H1 (cell line): Measurements from ENCODE around the gene WSCD2. TPM values are rescaled to one million over a fixed set of nuclear protein-coding genes. Genes with fewer than 3 reads are reported as not detected.

Experiments used
- CTCF ChIA-PET: fragments of 300-600 bp; sonication (Branson Sonifier 250); formaldehyde crosslinking; loops from one replicate; lab custom pipeline; 2021; ENCODE audit not compliant: partially characterized antibody; lab: Charles Lee
- POLR2A ChIA-PET: fragments of 300-600 bp; sonication (Branson Sonifier 250); formaldehyde crosslinking; loops from one replicate; lab custom pipeline; 2021; ENCODE audit warnings: inconsistent platforms; ENCODE audit not compliant: partially characterized antibody; lab: Charles Lee
- DNase-seq, 2 experiments: peaks; one replicate each; pipeline versions ENCODE4 v3.0.0 to v3.0.0-alpha.2; 2010 to 2022; ENCODE audit warnings: low spot score in 2 of 2, low read depth in 1 of 2, mixed read lengths in 1 of 2
- FAIRE-seq: peaks from 2 replicates; lab custom pipeline; 2011; peaks lifted over from hg19 to GRCh38; lab: Jason Lieb, UNC
- H2AFZ ChIP-seq: 2 replicates; pipeline ENCODE4 v1.8.1; 2012; ENCODE audit warnings: low read length, inconsistent platforms
- H2AK5ac ChIP-seq: 2 replicates; pipeline ENCODE4 v1.6.1; 2013; ENCODE audit warnings: low read depth, low read length
- H2BK120ac ChIP-seq: replicated peaks from 2 replicates; pipeline ENCODE3; 2013; ENCODE audit warnings: low read depth, low read length, inconsistent platforms
- H2BK12ac ChIP-seq: 2 replicates; pipeline ENCODE4 v1.6.1; 2013; ENCODE audit warnings: low read depth, low read length
- H2BK15ac ChIP-seq: 2 replicates; pipeline ENCODE4 v1.6.1; 2013; ENCODE audit warnings: low read length
- H2BK20ac ChIP-seq: 2 replicates; pipeline ENCODE4 v1.6.1; 2013; ENCODE audit warnings: low read length
- H2BK5ac ChIP-seq: 2 replicates; pipeline ENCODE4 v1.6.1; 2013; ENCODE audit warnings: low read depth, low read length
- H3K14ac ChIP-seq: 2 replicates; pipeline ENCODE4 v1.6.1; 2013; ENCODE audit warnings: inconsistent platforms; ENCODE audit not compliant: insufficient read length
- H3K18ac ChIP-seq: 2 replicates; pipeline ENCODE4 v1.6.1; 2013; ENCODE audit warnings: low read length; ENCODE audit errors: extremely low read depth
- H3K23ac ChIP-seq: 2 replicates; pipeline ENCODE4 v1.6.1; 2013; ENCODE audit warnings: inconsistent platforms; ENCODE audit not compliant: insufficient read length
- H3K23me2 ChIP-seq: 2 replicates; pipeline ENCODE4 v1.6.1; 2013; ENCODE audit warnings: low read depth, low read length
- H3K27ac ChIP-seq: 2 replicates; pipeline ENCODE4 v1.6.1; 2011; ENCODE audit warnings: low read depth, low read length, inconsistent platforms
- H3K27me3 ChIP-seq, 4 experiments: replicated peaks in 1 of 4; 1 replicate in 1 of 4; 2 replicates in 3 of 4; pipeline versions ENCODE4 v1.6.1 to v1.8.1; 2011 to 2013; ENCODE audit warnings: low read length in 3 of 4, mild to moderate bottlenecking in 3 of 4, inconsistent platforms in 2 of 4, mixed read lengths in 2 of 4, moderate library complexity in 1 of 4; ENCODE audit not compliant: control insufficient read depth in 3 of 4, insufficient read depth in 3 of 4; ENCODE audit errors: extremely low read depth in 1 of 4
- H3K36me3 ChIP-seq, 4 experiments: 2 replicates each; pipeline versions ENCODE4 v1.6.1 to v1.8.1; 2011 to 2013; ENCODE audit warnings: mild to moderate bottlenecking in 4 of 4, low read length in 3 of 4, moderate library complexity in 2 of 4, control low read depth in 1 of 4, inconsistent platforms in 1 of 4; ENCODE audit not compliant: insufficient read depth in 4 of 4, control insufficient read depth in 2 of 4
- H3K4ac ChIP-seq: replicated peaks from 2 replicates; pipeline ENCODE3; 2013; ENCODE audit warnings: low read length, low read depth, mixed read lengths, inconsistent platforms; ENCODE audit not compliant: insufficient read length
- H3K4me1 ChIP-seq, 4 experiments: replicated peaks in 1 of 4; 1 replicate in 1 of 4; 2 replicates in 3 of 4; pipeline versions ENCODE4 v1.6.1 to v1.8.1; 2011 to 2013; ENCODE audit warnings: low read length in 3 of 4, inconsistent platforms in 2 of 4, mixed read lengths in 1 of 4; ENCODE audit not compliant: insufficient read depth in 4 of 4, control insufficient read depth in 3 of 4
- H3K4me2 ChIP-seq, 2 experiments: 2 replicates each; pipeline versions ENCODE4 v1.6.1 to v1.8.1; 2011 to 2013; ENCODE audit warnings: low read depth in 2 of 2, low read length in 2 of 2, control low read depth in 1 of 2, inconsistent platforms in 1 of 2, mild to moderate bottlenecking in 1 of 2; ENCODE audit not compliant: insufficient read depth in 1 of 2
- H3K4me3 ChIP-seq, 4 experiments: fragments of 200-600, 300-600 bp in 1 of 4; sonication (generic), shearing (Covaris generic), sonication (Bioruptor Twin) in 1 of 4; 2 replicates each; pipeline versions ENCODE4 v1.5.1 to v1.8.1; 2011 to 2016; ENCODE audit warnings: low read length in 4 of 4, low read depth in 3 of 4, control low read depth in 2 of 4, inconsistent platforms in 2 of 4, mild to moderate bottlenecking in 2 of 4, mixed read lengths in 1 of 4, moderate library complexity in 1 of 4; ENCODE audit not compliant: insufficient read depth in 2 of 4; ENCODE audit errors: extremely low read depth in 1 of 4
- H3K56ac ChIP-seq: replicated peaks from 2 replicates; pipeline ENCODE3; 2013; ENCODE audit warnings: low read depth, mild to moderate bottlenecking, mixed read lengths, low read length, inconsistent platforms; ENCODE audit not compliant: insufficient read length
- H3K79me1 ChIP-seq: 2 replicates; pipeline ENCODE4 v1.6.1; 2013; ENCODE audit warnings: low read depth, low read length, control low read depth
- H3K79me2 ChIP-seq, 2 experiments: 2 replicates each; pipeline versions ENCODE4 v1.6.1 to v1.8.1; 2012 to 2013; ENCODE audit warnings: low read length in 2 of 2, mild to moderate bottlenecking in 2 of 2, inconsistent platforms in 1 of 2; ENCODE audit not compliant: insufficient read depth in 2 of 2, control insufficient read depth in 1 of 2
- H3K9ac ChIP-seq, 4 experiments: replicated peaks in 1 of 4; 1 replicate in 1 of 4; 2 replicates in 3 of 4; pipeline versions ENCODE4 v1.6.1 to v1.8.1; 2011 to 2013; ENCODE audit warnings: low read depth in 3 of 4, low read length in 3 of 4, control low read depth in 2 of 4, mild to moderate bottlenecking in 2 of 4, moderate library complexity in 2 of 4, inconsistent platforms in 1 of 4; ENCODE audit errors: extremely low read depth in 1 of 4
- H3K9me3 ChIP-seq, 2 experiments: 2 replicates each; pipeline versions ENCODE4 v1.6.1 to v1.8.1; 2012 to 2013; ENCODE audit warnings: mild to moderate bottlenecking in 2 of 2, moderate library complexity in 2 of 2, control low read depth in 1 of 2, inconsistent platforms in 1 of 2, low read depth in 1 of 2, low read length in 1 of 2, mixed read lengths in 1 of 2; ENCODE audit not compliant: insufficient read depth in 2 of 2
- H4K20me1 ChIP-seq, 2 experiments: replicated peaks in 1 of 2; 2 replicates each; pipeline versions ENCODE3 to v1.8.1; 2011 to 2013; ENCODE audit warnings: inconsistent platforms in 2 of 2, low read length in 2 of 2, mild to moderate bottlenecking in 1 of 2; ENCODE audit not compliant: insufficient read depth in 2 of 2, control insufficient read depth in 1 of 2
- H4K5ac ChIP-seq: 2 replicates; pipeline ENCODE4 v1.6.1; 2013; ENCODE audit warnings: low read length, low read depth, mixed read lengths, inconsistent platforms; ENCODE audit not compliant: insufficient read length
- H4K8ac ChIP-seq: 2 replicates; pipeline ENCODE4 v1.8.0; 2013; ENCODE audit warnings: mild to moderate bottlenecking, moderate library complexity, low read length, inconsistent platforms; ENCODE audit not compliant: insufficient read depth; ENCODE audit errors: extremely low read depth
- H4K91ac ChIP-seq: replicated peaks from 2 replicates; pipeline ENCODE3; 2013; ENCODE audit warnings: low read length, mixed read lengths, inconsistent platforms; ENCODE audit not compliant: insufficient read length
- HDAC2 ChIP-seq, 2 experiments: fragments of 300-600 bp in 1 of 2; sonication (generic) in 1 of 2; IDR thresholded peaks; 2 replicates each; pipeline ENCODE4 v1.6.1; 2011 to 2012; ENCODE audit warnings: low read depth in 2 of 2, low read length in 2 of 2, mild to moderate bottlenecking in 2 of 2, moderate library complexity in 2 of 2, borderline replicate concordance in 1 of 2, inconsistent platforms in 1 of 2
- RBBP5 ChIP-seq: IDR thresholded peaks from 2 replicates; pipeline ENCODE4 v1.7.1; 2012; ENCODE audit warnings: low read depth, mild to moderate bottlenecking, inconsistent platforms, low read length, moderate library complexity, borderline replicate concordance
- WGBS, 2 experiments: shearing (Covaris generic) in 1 of 2; methylation state at CpG; one replicate each; pipeline versions ENCODE4 v1.1.6 to v1.1.7; 2013 to 2015; ENCODE audit warnings: low lambda C conversion rate in 2 of 2, mixed read lengths in 2 of 2, inconsistent platforms in 1 of 2, low coverage in 1 of 2, missing lambda C conversion rate in 1 of 2; ENCODE audit not compliant: insufficient replicate concordance in 2 of 2, insufficient coverage in 1 of 2, insufficient read length in 1 of 2; ENCODE audit errors: extremely low coverage in 1 of 2, missing lambda C conversion rate in 1 of 2; 5-methylcytosine and 5-hydroxymethylcytosine counted together
- polyA plus RNA-seq, 7 experiments: library from polyadenylated mRNA; depleted of rRNA in 3 of 7; stranded (reverse) in 5 of 7; unstranded in 2 of 7; fragments of >200 nt in 5 of 7; fragments of 200-250 nt in 2 of 7; gene quantifications; 1 replicate in 5 of 7; 2 replicates in 1 of 7; 4 replicates in 1 of 7; pipeline versions ENCODE4 v1.2.1 to v1.2.3, GENCODE V29; 2011 to 2013; ENCODE audit warnings: missing spikeins in 2 of 7, mixed read lengths in 2 of 7
- total RNA-seq: library from RNA; stranded (reverse); fragmentation: NEBNext Ultra II Directional; extraction: Animal tissue kit (Norgen Biotek cat#: 25700); gene quantifications from 2 replicates; pipeline ENCODE4 v1.2.1, GENCODE V29; 2021
- TF ChIP-seq, protein P1 (sequence below): IDR thresholded peaks from 2 replicates; pipeline ENCODE4 v1.6.1; 2012; ENCODE audit warnings: inconsistent platforms

The WSCD2 gene
- total and polyA plus RNA-seq, 2 of the 8 experiments (the other 6 are each of a cell fraction or from before 2014, with no cell fraction given), result 1.3 to 2.2 TPM

DNA sequence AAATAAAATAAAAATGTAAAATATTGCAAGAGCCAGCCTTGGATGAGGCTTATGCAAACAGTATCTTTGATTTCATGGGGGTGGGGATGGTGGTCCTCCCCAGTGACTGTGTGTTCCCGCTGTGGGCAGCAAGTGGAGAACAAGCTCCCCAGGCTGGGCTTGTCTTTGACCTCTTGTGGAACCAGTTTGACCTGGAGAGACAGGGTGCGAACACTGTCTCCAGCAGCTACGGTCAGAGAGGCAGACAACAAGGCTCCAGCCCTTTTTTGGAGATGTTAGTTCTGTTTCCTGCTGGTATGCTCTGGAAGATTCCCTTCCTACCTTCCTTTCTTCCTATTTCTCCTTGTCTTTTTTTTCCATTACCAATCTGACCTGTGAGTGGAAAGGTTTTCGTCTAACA is 21.8 kb upstream of the WSCD2 start:
- H4K5ac ChIP-seq, result no peak overlapping the region
- no peaks in the 10 kb centered on the region for H3K9me3 ChIP-seq
- H3K4ac ChIP-seq, result no peak overlapping the region
- H2BK15ac ChIP-seq, result no peak overlapping the region
- ChIA-PET CTCF (interaction anchor here (0.7 to 1.9 kb wide), 4 partner anchors 20 to 385 kb away, joined by 3 to 6 read pairs (median 4); partner anchors contain the start of gene WSCD2), POLR2A (no interaction called here)
- no peak overlapping the region for H4K8ac ChIP-seq
- peaks cover under 1 to 4% (median under 1%) of the 10 kb centered on the region in 4 experiments; a peak in 5 of 7 replicates for H3K4me1 ChIP-seq
- H3K4me2 ChIP-seq, result no peak overlapping the region
- H3K23ac ChIP-seq, result no peak overlapping the region
- no peaks in the 10 kb centered on the region for H3K27me3 ChIP-seq
- FAIRE-seq (no peak), DNase-seq (no peak)
- H3K18ac ChIP-seq, result no peak overlapping the region
- H2AFZ ChIP-seq, result peak overlapping the region; percentile 73
- H2BK20ac ChIP-seq, result no peak overlapping the region
- no peak overlapping the region for H3K14ac ChIP-seq
- H2AK5ac ChIP-seq, result no peak overlapping the region
- no peaks in the 10 kb centered on the region for H3K36me3 ChIP-seq
- 93% methylated on average over 4 of the region's 4 CpGs; no CpG with 5 or more reads in 1 of the 2 experiments for WGBS, 2 experiments
- no peak overlapping the region for H3K56ac ChIP-seq
- H2BK5ac ChIP-seq, result no peak overlapping the region
- H3K79me1 ChIP-seq, result no peaks in the 10 kb centered on the region; the same call in 1 of the 2 replicates
- H3K79me2 ChIP-seq, result no peaks in the 10 kb centered on the region
- H3K4me3 ChIP-seq, result no peak overlapping the region
- H2BK120ac ChIP-seq, result no peak overlapping the region
- no peak overlapping the region for H4K91ac ChIP-seq
- no peak overlapping the region for H2BK12ac ChIP-seq
- H3K23me2 ChIP-seq, result no peaks in the 10 kb centered on the region
- TF ChIP-seq HDAC2 (IDR thresholded peaks at IDR 0.05; ENCODE audit: borderline replicate concordance in 1 of 2, low read depth in 2 of 2, low read length in 2 of 2) (no peak), RBBP5 (no peak)
- TF ChIP-seq, protein P1, sequence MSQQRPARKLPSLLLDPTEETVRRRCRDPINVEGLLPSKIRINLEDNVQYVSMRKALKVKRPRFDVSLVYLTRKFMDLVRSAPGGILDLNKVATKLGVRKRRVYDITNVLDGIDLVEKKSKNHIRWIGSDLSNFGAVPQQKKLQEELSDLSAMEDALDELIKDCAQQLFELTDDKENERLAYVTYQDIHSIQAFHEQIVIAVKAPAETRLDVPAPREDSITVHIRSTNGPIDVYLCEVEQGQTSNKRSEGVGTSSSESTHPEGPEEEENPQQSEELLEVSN, result no peak
- H4K20me1 ChIP-seq, result no peaks in the 10 kb centered on the region
- no peak overlapping the region for H3K27ac ChIP-seq
- no peak overlapping the region for H3K9ac ChIP-seq
